CD14-positive monocyte (primary cell): ENCODE data around the gene B3GNT4. TPM values are rescaled to one million over a fixed set of nuclear protein-coding genes. Genes with fewer than 3 reads are reported as not detected.
A peak's percentile ranks its signal among the peaks of the same experiment; 100 is the strongest.

ENCODE experiments used
- DNase-seq, 3 donors: peaks; one replicate each; pipeline ENCODE4 v3.0.0-alpha.2; 2011 to 2022
- H2AFZ ChIP-seq: 2 replicates; pipeline ENCODE4 v1.6.0; 2012; ENCODE audit warnings: mild to moderate bottlenecking, low read depth, low read length, inconsistent platforms; ENCODE audit not compliant: insufficient read depth, poor library complexity, severe bottlenecking
- H3K27ac ChIP-seq, 2 donors: 1 replicate in 1 of 2; 2 replicates in 1 of 2; pipeline ENCODE4 v1.5.1; 2012 to 2013; ENCODE audit warnings: low read length in 2 of 2, control low read depth in 1 of 2, inconsistent platforms in 1 of 2, low read depth in 1 of 2, mild to moderate bottlenecking in 1 of 2
- H3K27me3 ChIP-seq, 2 donors: one replicate each; pipeline versions ENCODE4 v1.6.0 to v1.6.1; 2011 to 2013; ENCODE audit warnings: low read length in 2 of 2; ENCODE audit not compliant: control insufficient read depth in 2 of 2, insufficient read depth in 2 of 2
- H3K36me3 ChIP-seq, 2 donors: replicated peaks in 1 of 2; 1 replicate in 1 of 2; 2 replicates in 1 of 2; pipeline versions ENCODE4 v1.5.1 to v1.6.1; 2012 to 2013; ENCODE audit warnings: low read length in 2 of 2, control low read depth in 1 of 2, inconsistent platforms in 1 of 2, mild to moderate bottlenecking in 1 of 2; ENCODE audit not compliant: insufficient read depth in 2 of 2, control insufficient read depth in 1 of 2
- H3K4me1 ChIP-seq, 2 donors: 1 replicate in 1 of 2; 2 replicates in 1 of 2; pipeline versions ENCODE4 v1.5.1 to v1.6.1; 2012 to 2013; ENCODE audit warnings: low read length in 2 of 2, control low read depth in 1 of 2, inconsistent platforms in 1 of 2, mild to moderate bottlenecking in 1 of 2, moderate library complexity in 1 of 2; ENCODE audit not compliant: insufficient read depth in 2 of 2, control insufficient read depth in 1 of 2
- H3K4me2 ChIP-seq: replicated peaks from 2 replicates; pipeline ENCODE3; 2012; ENCODE audit warnings: low read length, moderate library complexity, mild to moderate bottlenecking; ENCODE audit not compliant: poor library complexity, severe bottlenecking; ENCODE audit errors: extremely low read depth
- H3K4me3 ChIP-seq, 3 experiments: fragments of 200-600 bp in 1 of 3; sonication (generic) in 1 of 3; replicated peaks in 1 of 3; 1 replicate in 2 of 3; 2 replicates in 1 of 3; pipeline ENCODE4 v1.5.1; 2011 to 2013; ENCODE audit warnings: low read length in 3 of 3, mild to moderate bottlenecking in 3 of 3, control low read depth in 2 of 3, low read depth in 2 of 3, inconsistent platforms in 1 of 3, moderate library complexity in 1 of 3
- H3K79me2 ChIP-seq: 2 replicates; pipeline ENCODE4 v1.6.0; 2012; ENCODE audit warnings: mild to moderate bottlenecking, control low read depth, inconsistent platforms, low read length, moderate library complexity; ENCODE audit not compliant: insufficient read depth
- H3K9ac ChIP-seq: 2 replicates; pipeline ENCODE4 v1.6.0; 2017; ENCODE audit warnings: low read length, mild to moderate bottlenecking; ENCODE audit not compliant: insufficient read depth, poor library complexity, severe bottlenecking
- H3K9me3 ChIP-seq, 2 donors: replicated peaks in 1 of 2; 1 replicate in 1 of 2; 2 replicates in 1 of 2; pipeline versions ENCODE4 v1.5.1 to v1.6.1; 2012 to 2013; ENCODE audit warnings: low read length in 2 of 2, control low read depth in 1 of 2; ENCODE audit not compliant: control insufficient read depth in 1 of 2, insufficient read depth in 1 of 2
- H4K20me1 ChIP-seq: 2 replicates; pipeline ENCODE4 v1.6.0; 2012; ENCODE audit warnings: mild to moderate bottlenecking, low read length, control low read depth, moderate library complexity; ENCODE audit not compliant: insufficient read depth
- H3K27ac Mint-ChIP-seq, 7 donors: one replicate each; pipeline ENCODE4 v1.8.0; 2020; ENCODE audit warnings: mild to moderate bottlenecking in 7 of 7, mixed read lengths in 7 of 7, moderate library complexity in 6 of 7, inconsistent platforms in 2 of 7
- H3K27me3 Mint-ChIP-seq, 3 donors: one replicate each; pipeline ENCODE4 v1.8.0; 2021 to 2022; ENCODE audit warnings: low read depth in 3 of 3, mild to moderate bottlenecking in 3 of 3, mixed read lengths in 3 of 3, moderate library complexity in 3 of 3, inconsistent platforms in 1 of 3
- H3K36me3 Mint-ChIP-seq, 2 donors: one replicate each; pipeline ENCODE4 v1.8.0; 2020; ENCODE audit warnings: mixed read lengths in 2 of 2, inconsistent platforms in 1 of 2, mild to moderate bottlenecking in 1 of 2
- H3K4me1 Mint-ChIP-seq: one replicate; pipeline ENCODE4 v1.8.0; 2020; ENCODE audit warnings: mild to moderate bottlenecking, mixed read lengths
- H3K4me3 Mint-ChIP-seq, 2 donors: one replicate each; pipeline ENCODE4 v1.8.0; 2020; ENCODE audit warnings: mild to moderate bottlenecking in 2 of 2, mixed read lengths in 2 of 2, moderate library complexity in 1 of 2
- H3K9me3 Mint-ChIP-seq, 7 donors: one replicate each; pipeline ENCODE4 v1.8.0; 2020 to 2022; ENCODE audit warnings: mixed read lengths in 7 of 7, mild to moderate bottlenecking in 6 of 7, moderate library complexity in 6 of 7, inconsistent platforms in 2 of 7
- WGBS: methylation state at CpG from one replicate; pipeline ENCODE4 v1.1.5; 2013; ENCODE audit warnings: missing lambda C conversion rate; ENCODE audit not compliant: insufficient coverage; 5-methylcytosine and 5-hydroxymethylcytosine counted together
- intact Hi-C, 2 donors: fragments of 100-400 bp; cut with micrococcal nuclease; formaldehyde crosslinking; loops; one replicate each; pipeline versions ENCODE4 v1.15.0 to v1.15.1; 2023
- polyA plus RNA-seq, 3 donors: library from polyadenylated mRNA; depleted of rRNA in 1 of 3; unstranded in 2 of 3; stranded (reverse) in 1 of 3; fragments of 300-500 nt in 2 of 3; fragments of >200 nt in 1 of 3; fragmentation: Illumina TruSeq in 2 of 3; gene quantifications; 1 replicate in 2 of 3; 2 replicates in 1 of 3; pipeline ENCODE4 v1.2.3, GENCODE V29; 2012 to 2021
- TF ChIP-seq, protein P1 (sequence below): fragments of 200-600 bp; IDR thresholded peaks from one replicate; pipeline ENCODE4 v1.8.0; 2022; ENCODE audit warnings: antibody characterized with exemption, mild to moderate bottlenecking

Gene B3GNT4
- polyA plus RNA-seq, 3 donors: not detected

DNA sequence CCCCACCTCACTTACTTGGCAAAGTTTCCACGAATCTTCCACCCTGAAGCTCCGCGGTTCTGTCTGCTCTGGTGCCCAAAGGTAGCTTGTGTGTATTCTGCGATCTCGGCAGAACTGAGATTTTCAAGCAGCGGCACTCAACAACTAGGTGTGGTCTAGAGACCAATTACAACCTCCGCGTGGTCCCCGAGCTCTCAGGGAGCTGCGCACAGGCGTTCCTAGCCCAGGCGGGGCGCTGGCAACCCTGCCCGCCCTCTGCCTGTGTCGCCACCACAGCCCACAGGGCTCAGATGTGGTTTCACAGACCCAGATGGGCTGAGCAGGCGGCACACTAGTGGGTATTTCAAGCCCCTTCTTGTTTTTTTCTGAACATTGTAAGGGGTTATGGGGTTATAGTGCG, 23.8 kb downstream of the B3GNT4 start:
- H3K27ac Mint-ChIP-seq: peak overlapping the region in 1 of 7 donors; percentile 62
- H3K4me3 Mint-ChIP-seq: peak overlapping the region in 1 of 2 donors; percentile 73
- Histone ChIP-seq H3K27ac (no peak overlapping the region), H3K9me3 (no peaks in the 10 kb centered on the region), H3K27me3 (no peaks in the 10 kb centered on the region), H3K4me3 (no peak overlapping the region), H2AFZ (no peak overlapping the region), H3K79me2 (peaks cover 32% of the 10 kb centered on the region), H3K4me1 (peaks cover 20 to 27% of the 10 kb centered on the region in 2 donors), H3K36me3 (peaks cover 39 to 56% of the 10 kb centered on the region in 2 donors), H4K20me1 (peaks cover 9% of the 10 kb centered on the region), H3K9ac (no peak overlapping the region), H3K4me2 (no peak overlapping the region)
- H3K4me1 Mint-ChIP-seq: peaks cover 20% of the 10 kb centered on the region
- peaks cover 50 to 64% of the 10 kb centered on the region in 2 donors for H3K36me3 Mint-ChIP-seq
- no peaks in the 10 kb centered on the region for H3K9me3 Mint-ChIP-seq
- TF ChIP-seq, protein P1, sequence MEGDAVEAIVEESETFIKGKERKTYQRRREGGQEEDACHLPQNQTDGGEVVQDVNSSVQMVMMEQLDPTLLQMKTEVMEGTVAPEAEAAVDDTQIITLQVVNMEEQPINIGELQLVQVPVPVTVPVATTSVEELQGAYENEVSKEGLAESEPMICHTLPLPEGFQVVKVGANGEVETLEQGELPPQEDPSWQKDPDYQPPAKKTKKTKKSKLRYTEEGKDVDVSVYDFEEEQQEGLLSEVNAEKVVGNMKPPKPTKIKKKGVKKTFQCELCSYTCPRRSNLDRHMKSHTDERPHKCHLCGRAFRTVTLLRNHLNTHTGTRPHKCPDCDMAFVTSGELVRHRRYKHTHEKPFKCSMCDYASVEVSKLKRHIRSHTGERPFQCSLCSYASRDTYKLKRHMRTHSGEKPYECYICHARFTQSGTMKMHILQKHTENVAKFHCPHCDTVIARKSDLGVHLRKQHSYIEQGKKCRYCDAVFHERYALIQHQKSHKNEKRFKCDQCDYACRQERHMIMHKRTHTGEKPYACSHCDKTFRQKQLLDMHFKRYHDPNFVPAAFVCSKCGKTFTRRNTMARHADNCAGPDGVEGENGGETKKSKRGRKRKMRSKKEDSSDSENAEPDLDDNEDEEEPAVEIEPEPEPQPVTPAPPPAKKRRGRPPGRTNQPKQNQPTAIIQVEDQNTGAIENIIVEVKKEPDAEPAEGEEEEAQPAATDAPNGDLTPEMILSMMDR: no peak
- 95% methylated on average over 14 of the region's 17 CpGs for WGBS
- no peak for DNase-seq
- intact Hi-C loops: no loop called here
- peaks cover 0 to 2% (median 0%) of the 10 kb centered on the region in 3 donors for H3K27me3 Mint-ChIP-seq

DNA sequence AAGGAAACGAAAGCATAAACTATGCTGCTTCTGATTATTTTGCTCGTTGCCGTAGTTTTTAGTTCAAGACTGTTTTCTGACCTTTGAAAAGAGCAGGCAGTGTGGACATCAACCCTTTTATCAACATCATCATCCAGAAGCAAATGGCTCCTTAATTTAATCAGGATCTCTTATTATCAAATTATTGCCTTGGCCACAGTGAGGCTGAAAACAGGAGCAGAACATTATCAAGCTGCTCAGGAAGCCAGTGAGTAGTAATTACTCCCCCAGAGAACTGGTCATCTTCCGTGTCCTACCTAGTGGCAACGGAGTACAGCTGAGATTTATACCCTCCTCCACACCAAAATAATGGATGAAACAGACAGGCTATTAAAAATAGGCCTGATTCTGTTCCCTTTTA, 24.6 kb downstream of the B3GNT4 start:
- 96% methylated on average over 3 of the region's 5 CpGs for WGBS
- Histone ChIP-seq H3K27ac (no peak overlapping the region), H3K9me3 (no peaks in the 10 kb centered on the region), H3K4me3 (no peak overlapping the region), H3K9ac (no peak overlapping the region), H4K20me1 (peaks cover 9% of the 10 kb centered on the region), H3K79me2 (peaks cover 25% of the 10 kb centered on the region), H2AFZ (no peak overlapping the region), H3K4me1 (peaks cover 20 to 27% of the 10 kb centered on the region in 2 donors), H3K36me3 (peaks cover 42 to 56% of the 10 kb centered on the region in 2 donors), H3K27me3 (no peaks in the 10 kb centered on the region), H3K4me2 (no peak overlapping the region)
- DNase-seq: no peak
- Mint-ChIP-seq H3K4me3 (no peak overlapping the region), H3K4me1 (peaks cover 20% of the 10 kb centered on the region), H3K27me3 (peaks cover 0 to 2% (median 0%) of the 10 kb centered on the region in 3 donors), H3K27ac (no peak overlapping the region), H3K36me3 (peaks cover 52 to 64% of the 10 kb centered on the region in 2 donors), H3K9me3 (no peaks in the 10 kb centered on the region)
- TF ChIP-seq, protein P1: no peak
- intact Hi-C loops: no loop called here
